GM13976 (cell line): Measurements from ENCODE around the gene TBC1D1.
"Not testable (repeated sequence)": the region's sequence is repeated elsewhere in the genome, so short reads cannot be mapped to it uniquely, and the experiment has no call there.

Source experiments
- DNase-seq: peaks from one replicate; pipeline ENCODE4 v3.0.0; 2012; ENCODE audit warnings: low spot score
- CTCF ChIP-seq: IDR thresholded peaks from 2 replicates; pipeline ENCODE4 v1.5.1; 2012; ENCODE audit warnings: borderline replicate concordance, mild to moderate bottlenecking; ENCODE audit not compliant: insufficient read depth; ENCODE audit errors: extremely low read depth, missing control alignments, control extremely low read depth
- in situ Hi-C: fragments of 300-500 bp; cut with MboI; formaldehyde crosslinking; loops from one replicate; pipeline ENCODE4 v1.12.0; 2022; ENCODE audit warnings: low sequenced_read_pairs, mixed read lengths, inconsistent platforms; ENCODE audit not compliant: unreplicated experiment

The TBC1D1 gene

DNA sequence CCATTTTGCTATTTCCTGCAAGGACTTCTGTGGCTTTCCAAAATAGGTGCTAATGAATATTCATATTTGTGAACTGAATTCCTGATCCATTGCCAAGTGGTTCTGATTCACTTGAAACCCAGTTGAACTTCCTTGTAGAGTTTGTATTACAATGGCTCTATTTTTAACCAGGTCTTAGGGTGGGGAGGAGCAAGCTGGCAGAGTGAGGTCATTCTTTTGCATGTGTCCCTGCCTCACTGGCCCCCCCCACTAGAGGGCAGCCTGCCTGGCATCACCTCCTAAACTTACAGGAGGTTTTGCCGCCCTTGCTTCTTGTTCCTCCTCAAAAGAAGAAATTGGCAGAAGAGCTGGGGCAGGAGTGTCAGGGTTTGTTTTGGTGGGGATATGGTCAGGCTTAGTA, 79.8 kb downstream of the TBC1D1 start:
- in situ Hi-C loops = no loop called here
- peak; percentile 35 for TF ChIP-seq CTCF
- DNase-seq = no peak

GRCh38 chr4:37971202-37971601, 80.3 kb downstream of the TBC1D1 start:
- TF ChIP-seq CTCF = no peak
- in situ Hi-C loops = no loop called here
- DNase-seq = no peak

- no peak for DNase-seq
- no peak for TF ChIP-seq CTCF
- in situ Hi-C loops = no loop called here
Measured at GRCh38 chr4:37973441-37973840, 82.6 kb downstream of the TBC1D1 start.

DNA sequence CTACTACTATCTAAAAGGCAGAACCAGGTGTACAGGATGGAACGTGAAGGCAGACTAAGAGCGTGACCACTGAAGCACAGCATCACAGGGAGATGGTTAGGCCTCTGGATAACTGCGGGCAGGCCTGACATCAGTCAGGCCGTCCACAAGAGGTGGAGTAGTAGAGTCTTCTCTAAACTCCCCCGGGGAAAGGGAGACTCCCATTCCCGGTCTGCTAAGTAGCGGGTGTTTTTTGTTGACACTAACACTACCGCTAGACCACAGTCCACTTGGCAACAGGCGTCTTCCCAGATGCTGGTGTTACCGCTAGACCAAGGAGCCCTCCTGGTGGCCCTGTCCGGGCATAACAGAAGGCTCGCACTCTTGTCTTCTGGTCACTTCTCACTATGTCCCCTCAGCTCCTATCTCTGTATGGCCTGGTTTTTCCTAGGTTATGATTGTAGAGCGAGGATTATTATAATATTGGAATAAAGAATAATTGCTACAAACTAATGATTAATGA, 84.5 kb downstream of the TBC1D1 start:
- in situ Hi-C loops, DNase-seq: not testable (repeated sequence)

GRCh38 chr4:37976507-37976906, 85.6 kb downstream of the TBC1D1 start:
- no peak for DNase-seq
- in situ Hi-C loops = no loop called here
- TF ChIP-seq CTCF = no peak

- no peak for TF ChIP-seq CTCF
- in situ Hi-C loops = no loop called here
- DNase-seq = peak; percentile 91
Measured at GRCh38 chr4:37976991-37977470, 86.1 kb downstream of the TBC1D1 start.

- peak; percentile 72 for DNase-seq
- TF ChIP-seq CTCF = peak; percentile 90
- in situ Hi-C loops = no loop called here
Measured at GRCh38 chr4:37977471-37978247, 86.8 kb downstream of the TBC1D1 start.
